Left kidney (tissue), 2 donors: ENCODE data around the gene IRF9. TPM values are rescaled to one million over a fixed set of nuclear protein-coding genes. Genes with fewer than 3 reads are reported as not detected.
A peak's percentile ranks its signal among the peaks of the same experiment; 100 is the strongest.

ENCODE experiments used
- DNase-seq: peaks from one replicate; pipeline ENCODE4 v3.0.0-alpha.2; 2013
- polyA plus RNA-seq: library from polyadenylated mRNA; unstranded; fragments of 120-200 nt; gene quantifications from one replicate; pipeline ENCODE4 v1.2.1, GENCODE V29; 2013; ENCODE audit not compliant: insufficient read length

IRF9 gene
- polyA plus RNA-seq, 1 donor = 64.5 TPM

DNA sequence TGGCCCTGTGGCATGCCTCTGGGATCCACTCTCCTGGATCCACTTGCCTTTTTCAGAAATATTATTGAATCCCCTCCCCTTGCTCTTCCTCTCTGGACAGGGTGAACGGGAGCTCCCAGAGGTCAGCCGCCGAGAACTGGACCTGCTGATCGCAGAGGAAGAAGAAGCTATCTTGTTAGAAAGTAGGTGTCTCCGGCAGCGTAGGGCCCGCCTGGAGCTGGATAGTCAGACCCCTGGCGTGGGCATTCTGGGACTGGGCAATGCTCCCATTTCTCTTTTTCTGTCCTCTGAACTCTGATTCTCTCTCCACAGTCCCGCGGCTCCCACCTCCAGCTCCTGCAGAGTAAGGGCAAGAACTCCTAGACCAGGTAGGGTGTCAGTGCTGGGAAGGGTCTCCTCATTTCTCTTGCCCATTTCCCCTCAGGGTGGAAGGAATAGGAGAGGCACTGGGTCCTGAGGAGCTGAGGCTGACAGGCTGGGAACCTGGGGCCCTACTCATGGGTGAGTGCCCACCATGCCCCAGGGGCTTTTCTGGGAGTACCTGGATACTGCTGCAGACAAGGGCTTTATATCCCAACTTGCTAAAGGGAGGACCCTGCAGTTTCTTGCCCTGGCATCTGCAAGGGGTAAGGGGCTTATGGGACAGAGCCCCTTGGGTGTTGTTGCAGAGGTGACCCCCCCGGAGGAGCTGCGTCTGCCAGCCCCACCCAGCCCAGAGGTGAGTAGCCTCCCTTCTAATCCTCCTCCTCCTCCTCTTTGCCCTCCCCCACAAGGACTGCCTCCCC, 16.2 kb downstream of the IRF9 start:
- no peak for DNase-seq

DNA sequence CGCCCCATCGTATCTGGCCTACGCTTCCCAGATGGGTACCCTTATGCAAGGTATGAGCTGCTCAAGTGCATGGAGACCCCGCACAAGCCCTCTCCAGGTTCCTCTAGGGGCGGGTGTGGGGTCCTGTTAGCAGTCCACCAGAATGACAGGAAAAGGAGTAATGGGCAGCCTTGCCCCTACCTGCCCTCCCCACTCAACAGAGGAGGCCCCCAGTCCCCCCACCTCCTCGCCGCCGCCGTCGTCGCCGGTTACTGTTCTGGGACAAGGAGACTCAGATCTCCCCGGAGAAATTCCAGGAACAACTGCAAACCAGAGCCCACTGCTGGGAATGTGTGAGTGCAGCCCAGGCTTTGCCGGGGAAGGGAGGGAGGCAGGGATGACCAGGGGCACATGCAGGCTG, 16.8 kb downstream of the IRF9 start:
- DNase-seq = no peak

DNA sequence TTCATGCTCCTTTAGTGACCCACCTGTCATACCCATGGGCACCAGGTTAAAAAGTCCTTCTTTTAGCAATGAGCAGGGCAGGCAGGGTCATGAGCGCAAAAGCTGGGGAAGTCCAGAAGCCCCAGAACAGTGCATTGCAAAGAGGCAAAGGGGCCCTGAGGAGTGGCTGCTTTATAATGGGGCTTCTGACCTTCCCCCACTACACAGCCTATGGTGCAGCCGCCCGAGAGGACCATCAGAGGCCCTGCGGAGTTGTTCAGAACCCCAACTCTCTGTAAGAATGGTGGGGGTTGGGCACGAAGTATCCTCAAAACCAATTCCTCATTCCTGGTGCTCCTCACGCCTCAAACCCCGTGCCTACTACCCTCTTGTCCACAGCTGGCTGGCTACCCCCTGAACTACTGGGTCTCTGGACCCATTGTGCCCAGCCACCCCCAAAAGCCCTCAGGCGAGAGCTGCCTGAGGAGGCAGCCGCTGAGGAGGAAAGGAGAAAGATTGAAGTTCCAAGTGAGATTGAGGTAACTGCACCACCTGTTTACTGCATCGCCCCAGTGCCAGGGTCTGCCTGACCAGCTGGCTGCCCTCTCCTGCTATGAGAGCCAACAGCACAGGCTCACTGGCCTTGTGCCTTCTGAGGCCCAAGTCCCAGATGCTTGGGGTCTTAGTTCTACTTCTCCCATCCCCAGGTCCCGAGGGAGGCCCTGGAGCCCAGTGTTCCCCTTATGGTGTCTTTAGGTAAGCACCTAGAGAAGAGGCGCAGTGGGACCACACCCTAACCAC, 17.5 kb downstream of the IRF9 start:
- no peak for DNase-seq

DNA sequence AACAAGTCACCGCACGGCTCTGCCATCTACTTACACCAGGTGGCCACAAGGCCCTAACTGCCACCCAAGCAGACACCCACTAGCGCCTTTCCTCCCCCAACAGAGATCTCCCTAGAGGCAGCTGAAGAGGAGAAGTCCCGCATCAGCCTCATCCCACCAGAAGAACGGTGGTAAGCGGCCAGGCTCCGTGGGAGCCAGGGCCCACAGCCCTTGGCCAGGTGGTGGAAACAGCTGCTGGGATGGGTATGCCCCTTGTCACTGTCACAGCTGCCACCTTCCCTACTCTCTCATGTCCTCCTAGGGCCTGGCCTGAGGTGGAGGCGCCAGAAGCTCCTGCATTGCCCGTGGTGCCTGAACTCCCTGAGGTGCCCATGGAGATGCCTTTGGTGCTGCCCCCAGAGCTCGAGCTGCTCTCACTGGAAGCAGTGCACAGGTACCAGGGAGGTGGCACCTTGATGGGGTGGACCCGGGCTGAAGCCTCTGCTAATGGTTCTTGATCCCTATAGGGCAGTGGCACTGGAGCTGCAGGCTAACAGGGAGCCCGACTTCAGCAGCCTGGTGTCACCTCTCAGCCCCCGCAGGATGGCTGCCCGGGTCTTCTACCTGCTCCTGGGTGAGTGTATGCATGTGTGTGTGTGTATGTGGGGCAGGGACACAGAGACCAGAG, 18.4 kb downstream of the IRF9 start:
- DNase-seq = no peak

DNA sequence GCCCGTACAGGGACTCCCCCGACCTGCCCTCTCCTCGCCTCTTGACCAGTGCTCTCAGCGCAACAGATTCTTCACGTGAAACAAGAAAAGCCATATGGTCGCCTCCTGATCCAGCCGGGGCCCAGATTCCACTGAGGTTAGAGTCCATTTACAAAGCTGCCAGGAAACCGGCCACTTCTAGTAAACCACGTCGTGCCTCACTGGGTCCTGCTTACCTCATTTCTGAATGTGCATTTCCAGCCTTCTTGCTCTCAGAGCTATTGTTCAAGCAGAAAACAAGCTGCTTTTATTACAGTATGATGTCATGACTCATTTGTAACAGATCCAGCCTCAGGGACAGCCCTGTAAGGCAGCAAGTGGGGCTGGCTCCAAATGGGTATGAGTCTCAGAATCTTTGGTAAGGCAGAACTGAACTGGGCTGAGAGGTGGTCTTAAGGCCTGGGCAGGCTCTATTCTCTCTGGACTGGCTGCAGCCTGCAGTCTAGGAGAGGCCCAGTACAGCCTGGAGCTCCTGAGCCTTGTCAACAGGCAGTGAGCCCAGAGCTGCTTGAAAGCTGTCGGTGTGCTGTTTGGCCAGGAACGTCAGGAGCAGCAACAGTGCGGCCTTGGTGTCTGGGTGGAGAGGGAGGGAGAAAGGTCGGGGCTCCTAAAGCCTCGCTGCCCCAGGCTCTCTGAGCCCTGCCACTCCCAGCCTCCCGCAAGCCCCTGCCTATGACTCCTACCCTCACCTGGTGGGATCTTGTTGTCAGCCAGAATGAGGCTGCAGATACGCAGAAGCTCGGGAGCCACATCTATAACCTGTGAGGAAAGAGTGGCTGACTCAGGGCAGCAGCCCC, 19.1 kb downstream of the IRF9 start:
- peak; percentile 46 for DNase-seq

DNA sequence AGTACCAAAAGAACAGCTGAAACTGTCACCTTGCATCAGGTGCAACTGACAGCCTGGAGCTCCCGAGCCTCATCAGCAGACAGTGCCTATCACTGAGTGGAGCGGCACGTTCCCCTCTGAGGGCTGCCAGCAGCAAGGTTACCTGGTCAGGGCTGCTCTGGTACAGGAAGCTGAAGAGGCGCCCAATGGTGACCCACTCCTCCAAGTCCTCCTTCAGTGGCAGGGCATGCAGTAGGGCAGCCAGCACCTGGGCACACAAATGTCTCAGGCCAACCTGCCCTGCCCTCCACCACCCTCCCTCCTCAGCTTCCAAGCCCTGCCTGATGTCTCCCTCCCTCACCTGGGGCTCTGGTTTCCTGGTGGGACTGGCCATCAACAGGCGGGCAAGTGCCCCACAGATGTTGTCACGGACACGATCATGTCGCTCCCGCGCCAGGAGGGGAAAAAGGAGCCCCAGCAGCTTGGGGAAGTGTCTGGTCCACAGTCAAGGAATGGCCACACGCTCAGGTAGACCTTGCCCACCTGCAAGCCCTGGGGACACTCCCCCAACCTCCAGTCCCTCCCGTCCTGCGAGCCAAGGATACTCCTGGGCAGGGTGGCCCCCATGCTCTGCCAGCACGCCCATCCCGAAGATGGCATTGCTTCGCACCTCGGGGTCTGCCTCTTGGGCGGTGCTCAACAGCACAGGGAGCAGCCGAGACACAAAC, 20.5 kb downstream of the IRF9 start:
- no peak for DNase-seq

DNA sequence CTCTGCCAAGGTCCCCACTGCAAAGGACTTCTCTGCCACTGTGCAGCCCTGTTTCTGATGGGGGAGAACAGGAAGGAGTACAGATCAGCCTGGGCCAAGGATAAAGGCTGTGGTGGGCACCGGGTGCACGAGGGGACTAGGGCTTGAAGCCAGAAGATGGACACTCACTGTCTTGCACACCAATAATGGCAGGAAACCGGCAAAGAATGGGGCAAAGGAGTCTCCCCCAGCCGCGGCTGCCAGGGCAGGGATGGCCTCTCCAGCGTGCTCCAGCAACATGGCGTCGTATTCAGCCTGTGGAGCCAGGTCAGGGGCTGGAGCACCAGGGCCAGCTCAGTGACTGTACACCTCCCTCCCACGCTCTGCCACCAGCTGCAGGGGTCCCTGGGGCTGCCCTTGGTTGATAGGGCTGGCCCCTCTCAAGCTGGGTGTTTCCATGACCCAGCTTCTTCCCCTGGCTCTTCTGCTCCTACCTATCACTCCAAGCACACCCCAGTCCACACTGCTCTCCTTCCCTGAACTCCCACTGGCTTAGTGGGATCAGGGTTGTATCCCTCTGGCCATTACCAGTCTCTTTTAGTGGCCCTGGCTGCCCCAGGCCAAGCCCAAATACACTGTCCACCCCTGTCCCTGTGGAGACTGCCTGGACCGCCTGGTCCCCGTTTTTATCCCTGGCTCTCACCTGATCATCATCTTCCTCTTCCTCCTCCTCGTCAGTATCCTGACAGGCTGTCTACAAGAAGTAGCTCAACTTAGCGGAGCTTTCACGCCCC, 21.2 kb downstream of the IRF9 start:
- no peak for DNase-seq

DNA sequence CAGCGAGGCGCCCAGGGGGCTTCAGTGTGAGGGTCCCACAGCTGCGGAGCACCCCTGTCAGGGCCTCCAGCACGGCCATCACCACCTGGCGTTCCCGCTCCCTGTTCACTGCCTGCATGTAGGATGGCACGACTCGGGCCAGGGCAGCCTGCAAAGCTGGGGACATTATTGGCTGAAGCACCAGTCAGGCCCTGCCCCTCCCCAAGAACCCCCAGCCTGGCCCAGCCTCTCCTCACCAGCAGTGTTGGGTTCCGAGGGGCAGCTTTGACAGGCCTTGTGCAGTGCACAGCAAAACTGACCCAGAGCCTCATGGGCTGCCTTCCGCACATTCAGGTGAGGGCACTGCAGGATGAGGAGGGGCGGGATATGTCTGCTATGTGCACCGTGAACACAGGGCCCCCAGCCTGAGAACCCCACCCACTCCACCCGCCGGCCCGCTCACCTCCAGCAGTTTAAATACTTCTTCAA, 22.0 kb downstream of the IRF9 start:
- DNase-seq = no peak

DNA sequence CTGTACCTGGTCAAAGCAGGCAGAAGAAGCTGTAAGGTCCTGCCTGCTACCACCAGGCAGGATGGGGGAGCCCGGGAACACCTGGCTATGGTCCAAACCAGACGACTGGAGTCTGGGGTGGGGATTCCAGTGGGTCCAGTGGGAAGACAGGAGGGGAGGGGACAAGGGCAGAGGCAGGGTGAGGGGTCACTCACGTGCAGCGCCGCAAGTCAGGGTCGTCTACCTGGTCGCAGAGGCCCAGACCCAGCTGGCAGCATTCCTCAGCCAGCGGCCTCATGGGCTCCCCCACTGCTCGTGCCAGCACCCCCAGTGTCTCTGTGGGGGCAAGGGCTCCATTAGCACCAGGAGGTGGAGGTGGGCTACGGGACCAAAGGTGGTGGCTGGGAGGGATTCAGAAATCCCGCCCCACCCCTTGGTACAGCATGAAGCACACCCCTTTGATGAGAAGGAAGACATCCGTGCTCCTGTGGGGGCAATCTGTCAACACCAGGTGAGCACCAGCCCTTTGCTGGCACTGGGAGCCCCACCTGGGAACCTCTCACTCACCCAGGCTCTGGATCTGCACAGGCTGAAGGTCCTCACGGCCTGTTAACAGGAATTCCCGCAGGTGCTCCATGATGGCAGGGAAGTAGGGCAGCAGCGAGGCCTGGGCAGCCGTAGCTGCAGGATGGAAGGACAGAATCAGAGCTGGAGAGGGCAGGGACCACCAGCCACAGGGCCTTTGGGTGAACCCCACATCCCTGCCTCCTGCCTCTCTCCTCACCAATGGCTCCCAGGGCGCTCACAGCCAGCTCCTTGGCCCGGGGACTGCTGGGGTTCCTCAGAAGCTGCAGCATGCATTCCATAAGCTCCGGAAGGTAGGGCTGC, 23.3 kb downstream of the IRF9 start:
- DNase-seq = no peak

DNA sequence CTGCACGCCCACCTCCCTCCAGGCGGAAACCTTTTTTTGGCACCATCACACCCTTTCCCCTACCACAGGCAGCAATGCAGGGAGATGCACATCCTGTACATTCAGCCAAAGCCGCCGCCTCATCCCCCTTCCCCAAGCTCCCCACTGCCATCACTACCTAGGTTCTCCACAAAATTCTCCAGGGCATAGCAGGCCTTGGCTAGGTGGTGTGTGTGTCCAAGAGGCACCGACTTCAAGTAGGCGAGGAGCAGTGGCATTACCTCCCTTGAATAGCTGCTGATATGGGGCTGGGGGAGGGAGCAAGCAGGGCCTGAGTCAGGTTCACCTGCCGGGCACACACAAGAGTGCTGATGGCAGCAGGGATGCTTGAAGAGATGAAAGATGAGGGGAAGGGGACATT, 24.0 kb downstream of the IRF9 start:
- no peak for DNase-seq

DNA sequence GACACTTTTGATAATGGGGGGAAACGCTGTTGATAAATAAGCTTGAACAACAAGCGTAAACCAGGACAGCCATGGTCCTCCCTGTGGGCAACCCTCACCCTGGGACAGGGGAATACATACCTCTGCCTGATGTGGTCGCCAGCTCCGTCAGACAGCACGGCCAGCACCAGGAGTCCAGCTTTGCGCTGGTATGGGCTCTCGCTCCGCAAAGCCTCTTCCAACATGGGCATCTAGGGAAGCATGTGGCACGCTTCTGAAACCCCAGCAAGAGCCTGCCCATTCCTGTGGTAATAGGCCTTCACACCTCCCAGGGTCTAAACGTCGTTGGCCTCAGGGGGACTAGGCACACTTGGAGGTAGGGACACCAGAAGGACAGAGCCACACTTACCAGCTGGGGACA, 24.7 kb downstream of the IRF9 start:
- DNase-seq = no peak

DNA sequence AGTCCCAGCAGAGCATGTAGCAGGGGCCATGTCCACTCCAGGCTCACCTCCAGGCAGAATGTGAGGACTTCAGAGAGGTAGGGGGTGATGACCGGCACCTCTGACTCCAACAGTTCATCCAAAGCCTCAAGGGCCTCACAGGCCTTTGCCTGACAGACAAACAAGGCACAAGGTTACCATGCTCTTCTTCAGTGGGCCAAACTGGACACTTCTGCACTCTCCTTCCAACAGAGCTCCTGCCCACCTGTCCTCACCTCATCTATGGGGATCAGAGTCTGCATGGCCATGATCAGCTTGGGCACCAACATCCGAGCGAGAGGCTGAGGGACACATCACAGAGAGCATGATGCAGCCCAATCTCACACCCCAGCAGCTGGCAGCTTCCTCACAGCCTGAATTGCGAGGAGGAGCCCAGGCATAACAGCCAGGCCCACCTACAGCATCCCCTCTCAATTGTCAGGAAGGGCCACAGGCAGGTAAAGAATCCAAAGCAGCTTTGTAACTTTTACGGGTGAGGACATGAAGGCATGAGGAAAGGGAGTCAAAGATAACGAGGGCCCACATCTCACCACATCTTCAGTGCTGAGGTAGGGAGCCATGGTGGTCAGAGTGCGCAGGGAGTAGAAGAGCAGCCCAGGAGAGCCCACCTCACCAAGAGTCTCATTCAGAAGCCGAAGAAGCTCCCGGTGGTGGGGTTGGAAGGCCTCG, 25.9 kb downstream of the IRF9 start:
- no peak for DNase-seq

DNA sequence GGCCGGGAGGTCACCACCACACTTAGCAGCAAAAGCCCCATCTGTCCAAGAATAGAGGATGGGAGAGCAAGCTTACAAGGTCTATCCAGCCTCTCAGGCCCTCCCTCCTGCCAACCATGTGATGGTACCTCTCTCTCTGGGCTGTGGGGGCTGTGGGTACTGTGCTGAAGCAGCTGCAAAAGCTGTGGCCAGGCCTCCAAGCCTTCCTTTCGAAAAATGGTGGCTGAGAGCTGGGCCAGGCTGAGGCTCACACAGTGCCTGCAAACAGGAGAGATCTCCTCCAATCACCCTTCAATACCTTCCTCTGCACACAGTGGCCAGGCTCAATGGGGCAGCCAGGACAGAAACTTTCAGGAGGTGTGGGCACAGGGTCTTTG, 26.5 kb downstream of the IRF9 start:
- DNase-seq = no peak

DNA sequence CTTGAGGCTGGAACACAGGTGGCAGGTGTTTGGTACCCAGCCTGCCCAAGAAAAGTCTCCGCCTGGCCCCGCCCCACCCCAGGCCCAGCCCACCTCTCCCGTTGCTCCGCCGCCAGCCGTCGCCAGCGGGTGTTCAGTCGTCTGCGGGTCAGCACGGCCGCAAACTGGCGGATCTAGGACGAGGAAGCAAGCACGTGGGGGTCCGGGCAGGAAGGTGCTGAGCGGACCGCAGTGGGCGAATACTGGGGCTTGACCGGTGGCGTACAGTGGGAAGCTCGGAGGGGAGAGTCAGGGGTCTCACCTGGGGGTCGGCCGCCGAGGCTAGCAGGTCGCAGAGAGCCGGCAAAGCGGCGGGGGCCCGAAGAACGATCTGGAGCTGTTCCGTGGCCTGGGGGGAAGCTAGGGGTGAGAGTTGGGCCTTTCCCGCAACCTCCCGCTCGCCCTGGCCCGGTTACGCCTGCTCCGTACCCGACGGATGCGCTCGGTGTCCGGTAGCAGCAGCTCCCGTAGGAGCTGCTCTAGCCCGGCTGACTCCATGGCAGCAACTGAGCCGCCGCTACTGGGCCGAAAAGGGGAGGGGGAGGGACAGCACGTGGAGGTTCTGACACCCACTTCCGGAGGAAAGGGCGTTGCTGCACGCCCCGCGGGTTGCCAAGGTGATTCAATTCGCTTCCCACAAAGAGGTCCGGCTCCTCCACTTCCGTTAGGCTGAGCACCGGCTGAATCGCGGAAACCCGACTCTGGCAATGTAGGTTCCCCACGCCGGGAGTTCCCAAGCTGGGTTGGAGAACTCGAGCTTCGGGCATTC, 27.4 kb downstream of the IRF9 start, which contains the start of gene IPO4:
TSS of gene IPO4 (minus strand) at position 566 of the 808 bp plus-strand sequence. CDS start at position 537, 29 bp downstream.
- peak; percentile 96 for DNase-seq

DNA sequence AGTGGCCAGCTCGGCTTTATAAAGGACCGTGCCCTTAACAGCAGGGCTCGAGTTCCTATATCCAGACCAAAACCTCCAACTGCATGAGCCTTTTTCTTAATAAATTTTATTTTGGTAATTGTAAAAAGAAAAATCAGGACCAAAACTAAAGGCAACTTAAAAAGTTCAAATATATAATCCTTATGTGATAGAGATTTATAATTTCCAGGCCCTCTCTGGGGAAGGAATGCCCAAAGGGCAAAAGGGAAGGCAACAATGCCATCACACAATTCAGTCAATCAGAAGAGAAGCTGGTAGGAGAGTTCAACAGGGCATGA, 28.0 kb downstream of the IRF9 start:
- DNase-seq = no peak

DNA sequence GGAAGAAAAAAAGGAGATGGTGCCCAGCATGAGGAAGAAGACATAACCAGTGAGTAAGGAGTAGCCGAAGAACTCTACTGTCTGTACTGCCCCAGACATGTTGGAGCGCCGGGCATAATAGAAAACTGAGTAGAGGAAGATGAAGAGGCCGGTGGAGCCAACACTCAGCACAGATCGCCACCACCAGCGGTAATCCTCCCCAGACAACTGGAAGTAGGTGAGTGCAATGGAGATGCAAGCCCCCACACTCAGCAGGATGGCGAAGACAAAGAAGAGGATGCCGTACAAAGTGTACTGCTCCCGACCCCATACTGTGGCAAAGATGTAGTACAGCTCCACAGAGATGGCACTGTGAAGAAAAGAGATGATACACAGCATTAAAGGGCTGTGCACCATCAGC, 28.4 kb downstream of the IRF9 start:
- no peak for DNase-seq

DNA sequence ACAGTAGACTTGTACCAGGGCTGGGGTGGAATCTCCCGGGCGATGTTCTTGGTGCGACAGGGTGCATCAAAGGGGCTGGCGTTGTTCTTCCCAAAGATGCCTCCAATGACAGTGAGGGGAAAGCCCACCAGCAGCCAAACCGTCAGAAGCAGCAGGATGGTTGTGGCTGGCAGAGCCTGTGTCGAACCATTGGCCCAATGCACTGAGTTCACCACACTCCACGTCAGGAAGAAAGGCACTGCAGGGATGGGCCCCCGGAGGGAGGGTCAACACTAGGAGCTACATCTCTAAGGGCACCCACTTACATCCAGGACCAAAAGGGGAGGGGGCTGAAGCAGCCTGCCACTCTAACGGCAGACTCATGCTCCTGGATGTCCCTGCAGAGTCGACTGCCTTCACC, 29.4 kb downstream of the IRF9 start:
- no peak for DNase-seq

DNA sequence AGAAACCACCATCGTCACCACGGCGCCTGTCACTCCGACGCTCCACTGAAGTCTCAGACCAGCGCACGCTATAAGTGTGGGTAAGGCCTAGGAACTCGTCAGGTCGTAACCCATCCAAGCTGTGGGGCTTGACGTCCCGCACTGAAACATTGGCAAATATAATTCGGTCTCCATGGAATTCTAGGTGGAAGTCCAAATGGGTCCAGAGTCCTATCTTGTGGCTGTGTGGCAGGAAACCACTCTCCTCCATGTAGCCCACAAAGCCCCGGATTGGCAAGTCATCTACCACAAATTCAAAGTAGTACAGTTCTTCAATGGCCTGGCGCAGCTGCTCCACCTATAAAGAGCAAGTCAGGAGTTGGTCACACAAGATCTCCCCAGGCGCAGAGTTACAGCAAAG, 31.9 kb downstream of the IRF9 start:
- DNase-seq = no peak
